GM19025 (cell line): ENCODE results near the gene WDR19.
"Not testable (repeated sequence)": the region's sequence is repeated elsewhere in the genome, so short reads cannot be mapped to it uniquely, and the experiment has no call there.

Source experiments
- ATAC-seq: cut with Tn5 transposase; IDR thresholded peaks from one replicate; pipeline ENCODE4 v1.9.1; 2021; ENCODE audit warnings: mild to moderate bottlenecking, low read depth, moderate library complexity; ENCODE audit not compliant: unreplicated experiment

Gene WDR19

GRCh38 chr4:39231660-39232059 lies 49.3 kb downstream of the WDR19 start:
- ATAC-seq = no peak

GRCh38 chr4:39232100-39232499 lies 49.8 kb downstream of the WDR19 start:
- ATAC-seq = no peak

GRCh38 chr4:39233114-39233513 lies 50.8 kb downstream of the WDR19 start:
- no peak for ATAC-seq

- ATAC-seq = no peak
Measured at GRCh38 chr4:39233783-39234182, 51.5 kb downstream of the WDR19 start.

GRCh38 chr4:39235021-39235420 lies 52.7 kb downstream of the WDR19 start:
- ATAC-seq = no peak

- no peak for ATAC-seq
Measured at GRCh38 chr4:39235696-39236095, 53.4 kb downstream of the WDR19 start.

GRCh38 chr4:39237179-39237578 lies 54.9 kb downstream of the WDR19 start:
- no peak for ATAC-seq

- ATAC-seq = no peak
Measured at GRCh38 chr4:39243462-39243861, 61.1 kb downstream of the WDR19 start.

GRCh38 chr4:39255266-39255665 lies 72.9 kb downstream of the WDR19 start:
- no peak for ATAC-seq

GRCh38 chr4:39255871-39256270 lies 73.5 kb downstream of the WDR19 start:
- ATAC-seq = no peak

- ATAC-seq = no peak
Measured at GRCh38 chr4:39256436-39256835, 74.1 kb downstream of the WDR19 start.

GRCh38 chr4:39259571-39260330 lies 77.4 kb downstream of the WDR19 start:
- ATAC-seq = no peak

GRCh38 chr4:39263895-39264294 lies 81.6 kb downstream of the WDR19 start:
- no peak for ATAC-seq

- no peak for ATAC-seq
Measured at GRCh38 chr4:39274503-39274902, 92.2 kb downstream of the WDR19 start.

- not testable (repeated sequence) for ATAC-seq
Measured at GRCh38 chr4:39277661-39278060, 95.3 kb downstream of the WDR19 start.

- ATAC-seq = no peak
Measured at GRCh38 chr4:39278476-39278875, 96.1 kb downstream of the WDR19 start.

GRCh38 chr4:39279416-39279815 lies 97.1 kb downstream of the WDR19 start:
- ATAC-seq = no peak

GRCh38 chr4:39280770-39281169 lies 98.4 kb downstream of the WDR19 start:
- no peak for ATAC-seq

- ATAC-seq = no peak
Measured at GRCh38 chr4:39285111-39285795, 102.9 kb downstream of the WDR19 start.

- ATAC-seq = no peak
Measured at GRCh38 chr4:39285853-39286252, 103.5 kb downstream of the WDR19 start.

GRCh38 chr4:39286263-39286662 lies 103.9 kb downstream of the WDR19 start:
- ATAC-seq = no peak

GRCh38 chr4:39287223-39287622 lies 104.9 kb downstream of the WDR19 start:
- ATAC-seq = no peak
